Pulmonary artery endothelial cell (primary cell): ENCODE measurements around the gene RNF180. TPM values are rescaled to one million over a fixed set of nuclear protein-coding genes. Genes with fewer than 3 reads are reported as not detected.

Experiments
- DNase-seq: peaks from one replicate; pipeline ENCODE4 v3.0.0-alpha.2; 2011; ENCODE audit warnings: low read depth, low spot score
- total RNA-seq: library from RNA; depleted of rRNA; stranded (reverse); fragments of >200 nt; gene quantifications from 2 replicates; pipeline ENCODE4 v1.2.3, GENCODE V29; 2014

RNF180 gene
- 5.0 and 6.8 TPM in 2 replicates for total RNA-seq

DNA sequence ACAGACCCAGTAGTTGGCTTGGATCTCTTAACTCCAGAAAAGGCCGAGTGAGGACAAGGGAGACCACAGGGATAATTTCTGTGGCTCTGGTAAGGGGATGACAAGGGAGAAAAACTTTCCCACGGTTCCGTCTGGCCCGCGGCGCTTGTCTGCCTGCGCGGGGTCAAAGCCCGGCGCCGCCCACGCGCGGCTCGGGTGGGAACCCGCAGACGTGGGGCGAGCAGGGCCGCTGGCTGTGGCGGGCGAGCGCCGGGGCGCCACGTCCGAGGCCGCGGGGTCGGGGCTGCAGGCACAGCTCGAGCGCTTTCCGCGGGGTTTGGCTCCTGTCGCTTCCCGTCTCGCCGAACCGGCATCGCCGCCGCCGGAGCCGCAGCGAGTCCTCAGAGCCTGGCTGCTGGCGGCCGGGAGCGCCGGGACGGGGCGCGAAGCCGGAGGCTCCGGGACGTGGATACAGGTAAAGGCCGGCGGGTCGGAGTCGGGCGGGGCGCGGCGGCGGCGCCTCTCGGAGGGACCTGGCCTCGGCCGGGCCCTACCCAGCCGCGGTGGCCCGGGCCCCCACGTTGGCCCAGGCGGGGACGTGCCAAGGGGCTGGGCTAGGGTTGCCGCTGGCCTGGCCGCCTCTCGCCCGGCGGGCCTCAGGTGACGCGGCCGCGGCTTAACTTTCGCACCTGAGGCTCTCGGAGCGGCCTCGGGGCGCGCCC lies at the start of gene RNF180:
Gene RNF180, plus strand, starts transcription at position 344 of the 701 bp plus-strand sequence. CDS start 34,965 bp downstream, outside the sequence.
- DNase-seq: no peak

DNA sequence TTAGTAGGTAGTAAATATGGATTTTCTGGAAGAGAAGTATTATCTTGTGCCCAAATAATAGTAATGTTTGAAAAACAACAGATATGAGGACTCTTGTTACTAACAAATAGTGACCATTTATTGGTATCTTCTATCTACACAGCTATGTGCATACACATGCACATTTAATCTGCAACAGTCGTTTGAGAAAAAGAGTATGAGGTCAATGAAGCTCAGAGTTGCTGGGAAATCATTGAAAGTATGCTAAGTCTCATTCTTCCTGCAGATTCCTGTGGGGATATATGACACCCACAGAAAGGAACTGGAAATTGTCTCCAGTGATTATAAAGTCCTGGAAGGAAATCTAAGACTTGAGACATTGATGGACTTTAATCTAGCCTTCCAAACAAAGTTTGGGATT lies 40.1 kb upstream of the RNF180 start:
- no peak for DNase-seq

DNA sequence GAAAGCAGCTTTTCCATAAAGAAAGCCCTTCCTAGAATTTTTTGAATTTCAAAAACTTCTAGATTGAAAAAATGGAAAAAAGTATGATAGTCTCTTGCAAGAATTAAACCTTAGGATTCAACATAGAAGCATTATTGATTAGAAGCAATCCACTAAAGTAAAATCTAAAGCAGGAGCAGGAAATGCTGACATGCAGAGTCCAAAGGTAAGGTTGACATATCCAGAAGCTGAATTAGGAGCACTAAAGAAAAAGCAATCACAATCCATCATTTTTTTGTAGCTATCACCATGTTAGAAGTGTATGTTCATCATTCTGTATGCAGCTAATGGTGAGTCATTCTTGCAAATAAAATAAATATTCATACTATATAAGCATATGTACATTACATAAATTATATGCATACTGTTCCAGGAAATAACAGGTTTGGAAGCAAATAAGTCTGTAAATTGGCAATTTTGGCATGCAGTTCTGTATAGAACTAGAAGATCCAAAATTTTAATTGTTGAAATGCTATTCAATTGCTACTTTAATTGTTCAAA lies 39.4 kb upstream of the RNF180 start:
- DNase-seq: no peak

GRCh38 chr5:64140018-64140417 lies 25.6 kb upstream of the RNF180 start:
- DNase-seq: no peak

GRCh38 chr5:64144425-64145215 lies 21.0 kb upstream of the RNF180 start:
- no peak for DNase-seq

DNA sequence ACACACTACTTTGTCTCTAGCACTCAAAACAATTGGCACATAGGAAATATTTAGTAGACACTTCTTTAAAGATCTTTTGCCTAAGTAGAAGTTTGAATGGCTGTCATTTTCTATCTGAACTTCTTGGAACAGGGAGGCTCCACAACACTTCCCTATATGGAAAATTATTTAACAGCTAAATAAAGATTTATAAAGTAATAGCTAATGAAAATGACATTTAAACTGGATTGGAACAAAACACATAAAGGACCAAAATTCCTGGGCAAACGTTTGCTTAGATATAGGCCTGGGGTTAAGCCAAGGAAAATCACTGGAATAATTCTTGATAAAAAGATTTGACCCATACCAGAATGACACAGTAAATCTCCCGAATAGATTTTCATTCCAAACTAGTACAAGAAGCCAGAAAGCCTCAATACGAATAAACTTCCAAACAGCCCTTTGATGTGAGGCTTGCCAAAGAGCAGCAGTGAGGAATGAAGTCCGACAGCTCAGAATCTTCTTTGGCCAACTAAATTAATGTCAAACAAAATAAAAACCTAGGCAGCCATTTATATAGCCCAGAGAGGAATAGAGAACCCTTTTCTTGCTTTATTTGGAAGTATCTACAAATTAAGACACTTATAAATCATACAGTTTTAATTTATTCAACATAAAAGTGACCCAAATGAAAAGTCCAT lies 20.3 kb upstream of the RNF180 start:
- DNase-seq: no peak

GRCh38 chr5:64147379-64147778 lies 18.3 kb upstream of the RNF180 start:
- no peak for DNase-seq

DNA sequence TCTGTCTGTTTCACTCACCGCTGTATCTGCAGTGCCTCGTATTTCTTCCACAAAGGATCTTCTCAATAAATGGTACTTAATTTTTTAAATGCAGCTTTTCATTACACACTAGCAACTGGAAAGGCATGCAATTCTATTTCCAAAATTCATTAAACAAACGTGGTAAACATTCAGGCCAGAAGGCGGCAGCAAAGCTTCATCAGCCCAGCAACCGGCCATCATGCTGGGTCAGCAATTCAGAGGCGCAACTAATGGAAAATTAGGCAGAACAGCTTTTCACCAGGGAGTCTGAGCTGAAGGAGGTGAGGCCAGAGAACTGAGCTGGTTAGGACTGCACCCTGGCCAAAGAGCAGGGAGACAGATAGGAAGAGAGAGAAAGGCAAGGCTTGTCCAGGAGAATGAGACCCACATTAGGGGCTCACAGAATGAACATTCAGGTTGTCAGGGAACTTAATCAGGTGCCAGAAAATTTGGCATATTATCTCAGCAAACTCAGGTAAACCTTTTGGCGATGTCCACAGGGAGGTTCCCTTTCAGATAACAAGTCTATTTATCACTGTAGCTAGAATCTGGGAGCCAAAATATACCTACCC lies 17.7 kb upstream of the RNF180 start:
- peak; percentile 13 for DNase-seq

- DNase-seq: no peak
These were observed 16.4 kb upstream of the RNF180 start for GRCh38 chr5:64149268-64149667.

- DNase-seq: no peak
These were observed 15.7 kb upstream of the RNF180 start for GRCh38 chr5:64149857-64150521.

GRCh38 chr5:64156261-64156660 lies 9.4 kb upstream of the RNF180 start:
- DNase-seq: no peak

DNA sequence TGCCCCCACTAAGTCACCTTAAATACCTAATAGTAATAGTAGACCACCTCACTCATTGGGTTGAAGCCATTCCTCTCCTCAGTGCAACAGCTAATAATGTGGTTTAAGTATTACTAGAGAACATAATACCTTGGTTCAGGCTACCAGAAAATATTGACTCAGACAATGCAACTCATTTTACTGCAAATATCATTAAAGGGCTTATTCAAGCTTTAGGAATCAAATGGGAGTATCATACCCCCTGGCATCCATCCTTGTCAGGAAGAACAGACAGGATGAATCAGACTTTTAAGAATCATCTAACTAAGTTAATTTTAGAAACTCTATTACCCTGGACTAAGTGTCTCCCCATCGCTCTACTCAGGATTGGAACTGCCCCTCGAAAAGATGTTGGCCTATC lies 6.8 kb upstream of the RNF180 start:
- DNase-seq: no peak

- no peak for DNase-seq
These were observed 5.4 kb upstream of the RNF180 start for GRCh38 chr5:64160201-64160600.

DNA sequence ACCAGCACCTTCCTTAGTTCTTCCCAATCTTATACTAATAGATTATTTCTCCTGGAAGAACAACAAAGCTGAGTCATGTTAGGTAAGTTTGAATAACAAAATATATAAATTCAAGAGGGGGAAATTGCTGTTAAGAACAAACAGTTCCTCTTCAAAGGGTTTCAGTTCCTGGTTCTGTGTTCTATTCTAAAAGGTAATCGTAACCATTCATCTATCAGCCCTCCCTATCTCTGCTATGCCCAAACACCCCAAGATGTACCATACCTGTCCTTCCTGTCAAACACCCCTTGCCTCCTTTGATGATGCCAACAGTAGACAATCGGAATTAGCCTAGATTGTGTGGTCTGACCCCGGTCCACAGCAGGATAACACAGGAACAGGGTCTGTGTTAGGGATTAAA lies 4.2 kb upstream of the RNF180 start:
- no peak for DNase-seq

DNA sequence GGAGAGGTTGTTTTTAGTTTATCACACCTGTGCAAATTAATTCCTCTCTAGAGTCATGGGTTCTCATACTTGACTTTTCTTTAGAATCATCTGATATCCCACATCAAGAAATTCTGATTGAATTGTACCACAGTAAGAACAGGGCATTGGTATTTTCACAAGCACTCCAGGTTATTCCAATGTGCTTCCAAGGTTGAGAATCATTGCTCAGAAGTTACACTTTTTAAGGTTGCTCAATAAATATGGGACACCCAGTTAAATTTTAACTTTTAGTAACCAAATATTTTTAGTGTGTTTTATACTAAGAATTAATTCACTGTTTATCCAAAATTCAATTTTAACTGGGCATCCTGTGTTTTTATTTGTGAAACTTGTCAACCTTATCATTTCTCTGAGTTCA lies 2.5 kb upstream of the RNF180 start:
- no peak for DNase-seq

- no peak for DNase-seq
These were observed 1.9 kb upstream of the RNF180 start for GRCh38 chr5:64163746-64164145.

- no peak for DNase-seq
These were observed 1.5 kb upstream of the RNF180 start for GRCh38 chr5:64164166-64164565.

- DNase-seq: no peak
These were observed 513 bp upstream of the RNF180 start for GRCh38 chr5:64165160-64165499.

GRCh38 chr5:64166201-64166959 lies 737 bp downstream of the RNF180 start:
- DNase-seq: no peak

DNA sequence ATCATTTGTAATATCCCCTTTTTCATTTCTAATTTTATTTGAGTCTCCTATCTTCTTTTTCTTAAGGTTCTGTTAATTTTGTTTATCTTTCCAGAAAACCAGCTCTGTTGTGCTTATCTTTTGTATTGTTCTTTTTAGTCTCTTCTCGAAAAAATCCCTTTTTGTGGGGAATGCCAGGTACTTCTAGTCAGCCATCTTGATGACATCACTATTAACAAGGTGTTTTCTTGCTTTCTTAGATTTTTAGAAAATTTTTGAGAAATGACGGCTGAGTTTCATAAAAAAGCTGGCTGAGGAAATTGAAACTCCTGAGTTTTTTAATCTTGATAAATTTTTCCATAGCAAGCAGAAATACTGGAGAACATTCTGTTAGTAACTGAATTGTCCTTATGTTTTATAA lies 10.7 kb downstream of the RNF180 start:
- no peak for DNase-seq
